H1 (cell line): ENCODE data around the gene RADIL. TPM values are rescaled to one million over a fixed set of nuclear protein-coding genes. Genes with fewer than 3 reads are reported as not detected.

Experiments used
- CTCF ChIA-PET: fragments of 300-600 bp; sonication (Branson Sonifier 250); formaldehyde crosslinking; loops from one replicate; lab custom pipeline; 2021; ENCODE audit not compliant: partially characterized antibody; lab: Charles Lee
- POLR2A ChIA-PET: fragments of 300-600 bp; sonication (Branson Sonifier 250); formaldehyde crosslinking; loops from one replicate; lab custom pipeline; 2021; ENCODE audit warnings: inconsistent platforms; ENCODE audit not compliant: partially characterized antibody; lab: Charles Lee
- DNase-seq, 2 experiments: peaks; one replicate each; pipeline versions ENCODE4 v3.0.0 to v3.0.0-alpha.2; 2010 to 2022; ENCODE audit warnings: low spot score in 2 of 2, low read depth in 1 of 2, mixed read lengths in 1 of 2
- FAIRE-seq: peaks from 2 replicates; lab custom pipeline; 2011; peaks lifted over from hg19 to GRCh38; lab: Jason Lieb, UNC
- H2AFZ ChIP-seq: 2 replicates; pipeline ENCODE4 v1.8.1; 2012; ENCODE audit warnings: low read length, inconsistent platforms
- H2AK5ac ChIP-seq: 2 replicates; pipeline ENCODE4 v1.6.1; 2013; ENCODE audit warnings: low read depth, low read length
- H2BK120ac ChIP-seq: replicated peaks from 2 replicates; pipeline ENCODE3; 2013; ENCODE audit warnings: low read depth, low read length, inconsistent platforms
- H2BK12ac ChIP-seq: 2 replicates; pipeline ENCODE4 v1.6.1; 2013; ENCODE audit warnings: low read depth, low read length
- H2BK15ac ChIP-seq: 2 replicates; pipeline ENCODE4 v1.6.1; 2013; ENCODE audit warnings: low read length
- H2BK20ac ChIP-seq: 2 replicates; pipeline ENCODE4 v1.6.1; 2013; ENCODE audit warnings: low read length
- H2BK5ac ChIP-seq: 2 replicates; pipeline ENCODE4 v1.6.1; 2013; ENCODE audit warnings: low read depth, low read length
- H3K14ac ChIP-seq: 2 replicates; pipeline ENCODE4 v1.6.1; 2013; ENCODE audit warnings: inconsistent platforms; ENCODE audit not compliant: insufficient read length
- H3K18ac ChIP-seq: 2 replicates; pipeline ENCODE4 v1.6.1; 2013; ENCODE audit warnings: low read length; ENCODE audit errors: extremely low read depth
- H3K23ac ChIP-seq: 2 replicates; pipeline ENCODE4 v1.6.1; 2013; ENCODE audit warnings: inconsistent platforms; ENCODE audit not compliant: insufficient read length
- H3K23me2 ChIP-seq: 2 replicates; pipeline ENCODE4 v1.6.1; 2013; ENCODE audit warnings: low read depth, low read length
- H3K27ac ChIP-seq: 2 replicates; pipeline ENCODE4 v1.6.1; 2011; ENCODE audit warnings: low read depth, low read length, inconsistent platforms
- H3K27me3 ChIP-seq, 4 experiments: replicated peaks in 1 of 4; 1 replicate in 1 of 4; 2 replicates in 3 of 4; pipeline versions ENCODE4 v1.6.1 to v1.8.1; 2011 to 2013; ENCODE audit warnings: low read length in 3 of 4, mild to moderate bottlenecking in 3 of 4, inconsistent platforms in 2 of 4, mixed read lengths in 2 of 4, moderate library complexity in 1 of 4; ENCODE audit not compliant: control insufficient read depth in 3 of 4, insufficient read depth in 3 of 4; ENCODE audit errors: extremely low read depth in 1 of 4
- H3K36me3 ChIP-seq, 4 experiments: 2 replicates each; pipeline versions ENCODE4 v1.6.1 to v1.8.1; 2011 to 2013; ENCODE audit warnings: mild to moderate bottlenecking in 4 of 4, low read length in 3 of 4, moderate library complexity in 2 of 4, control low read depth in 1 of 4, inconsistent platforms in 1 of 4; ENCODE audit not compliant: insufficient read depth in 4 of 4, control insufficient read depth in 2 of 4
- H3K4ac ChIP-seq: replicated peaks from 2 replicates; pipeline ENCODE3; 2013; ENCODE audit warnings: low read length, low read depth, mixed read lengths, inconsistent platforms; ENCODE audit not compliant: insufficient read length
- H3K4me1 ChIP-seq, 4 experiments: replicated peaks in 1 of 4; 1 replicate in 1 of 4; 2 replicates in 3 of 4; pipeline versions ENCODE4 v1.6.1 to v1.8.1; 2011 to 2013; ENCODE audit warnings: low read length in 3 of 4, inconsistent platforms in 2 of 4, mixed read lengths in 1 of 4; ENCODE audit not compliant: insufficient read depth in 4 of 4, control insufficient read depth in 3 of 4
- H3K4me2 ChIP-seq, 2 experiments: 2 replicates each; pipeline versions ENCODE4 v1.6.1 to v1.8.1; 2011 to 2013; ENCODE audit warnings: low read depth in 2 of 2, low read length in 2 of 2, control low read depth in 1 of 2, inconsistent platforms in 1 of 2, mild to moderate bottlenecking in 1 of 2; ENCODE audit not compliant: insufficient read depth in 1 of 2
- H3K4me3 ChIP-seq, 4 experiments: fragments of 200-600, 300-600 bp in 1 of 4; sonication (generic), shearing (Covaris generic), sonication (Bioruptor Twin) in 1 of 4; 2 replicates each; pipeline versions ENCODE4 v1.5.1 to v1.8.1; 2011 to 2016; ENCODE audit warnings: low read length in 4 of 4, low read depth in 3 of 4, control low read depth in 2 of 4, inconsistent platforms in 2 of 4, mild to moderate bottlenecking in 2 of 4, mixed read lengths in 1 of 4, moderate library complexity in 1 of 4; ENCODE audit not compliant: insufficient read depth in 2 of 4; ENCODE audit errors: extremely low read depth in 1 of 4
- H3K56ac ChIP-seq: replicated peaks from 2 replicates; pipeline ENCODE3; 2013; ENCODE audit warnings: low read depth, mild to moderate bottlenecking, mixed read lengths, low read length, inconsistent platforms; ENCODE audit not compliant: insufficient read length
- H3K79me1 ChIP-seq: 2 replicates; pipeline ENCODE4 v1.6.1; 2013; ENCODE audit warnings: low read depth, low read length, control low read depth
- H3K79me2 ChIP-seq, 2 experiments: 2 replicates each; pipeline versions ENCODE4 v1.6.1 to v1.8.1; 2012 to 2013; ENCODE audit warnings: low read length in 2 of 2, mild to moderate bottlenecking in 2 of 2, inconsistent platforms in 1 of 2; ENCODE audit not compliant: insufficient read depth in 2 of 2, control insufficient read depth in 1 of 2
- H3K9ac ChIP-seq, 4 experiments: replicated peaks in 1 of 4; 1 replicate in 1 of 4; 2 replicates in 3 of 4; pipeline versions ENCODE4 v1.6.1 to v1.8.1; 2011 to 2013; ENCODE audit warnings: low read depth in 3 of 4, low read length in 3 of 4, control low read depth in 2 of 4, mild to moderate bottlenecking in 2 of 4, moderate library complexity in 2 of 4, inconsistent platforms in 1 of 4; ENCODE audit errors: extremely low read depth in 1 of 4
- H3K9me3 ChIP-seq, 2 experiments: 2 replicates each; pipeline versions ENCODE4 v1.6.1 to v1.8.1; 2012 to 2013; ENCODE audit warnings: mild to moderate bottlenecking in 2 of 2, moderate library complexity in 2 of 2, control low read depth in 1 of 2, inconsistent platforms in 1 of 2, low read depth in 1 of 2, low read length in 1 of 2, mixed read lengths in 1 of 2; ENCODE audit not compliant: insufficient read depth in 2 of 2
- H4K20me1 ChIP-seq, 2 experiments: replicated peaks in 1 of 2; 2 replicates each; pipeline versions ENCODE3 to v1.8.1; 2011 to 2013; ENCODE audit warnings: inconsistent platforms in 2 of 2, low read length in 2 of 2, mild to moderate bottlenecking in 1 of 2; ENCODE audit not compliant: insufficient read depth in 2 of 2, control insufficient read depth in 1 of 2
- H4K5ac ChIP-seq: 2 replicates; pipeline ENCODE4 v1.6.1; 2013; ENCODE audit warnings: low read length, low read depth, mixed read lengths, inconsistent platforms; ENCODE audit not compliant: insufficient read length
- H4K8ac ChIP-seq: 2 replicates; pipeline ENCODE4 v1.8.0; 2013; ENCODE audit warnings: mild to moderate bottlenecking, moderate library complexity, low read length, inconsistent platforms; ENCODE audit not compliant: insufficient read depth; ENCODE audit errors: extremely low read depth
- H4K91ac ChIP-seq: replicated peaks from 2 replicates; pipeline ENCODE3; 2013; ENCODE audit warnings: low read length, mixed read lengths, inconsistent platforms; ENCODE audit not compliant: insufficient read length
- ATF2 ChIP-seq: IDR thresholded peaks from 2 replicates; pipeline ENCODE4 v1.6.1; 2012; ENCODE audit warnings: low read length, inconsistent platforms
- CBX8 ChIP-seq: fragments of 300-800, 300-1000 bp; sonication (generic); IDR thresholded peaks from 2 replicates; pipeline ENCODE4 v1.7.1; 2016; ENCODE audit warnings: low read depth, low read length, borderline replicate concordance
- HDAC2 ChIP-seq, 2 experiments: fragments of 300-600 bp in 1 of 2; sonication (generic) in 1 of 2; IDR thresholded peaks; 2 replicates each; pipeline ENCODE4 v1.6.1; 2011 to 2012; ENCODE audit warnings: low read depth in 2 of 2, low read length in 2 of 2, mild to moderate bottlenecking in 2 of 2, moderate library complexity in 2 of 2, borderline replicate concordance in 1 of 2, inconsistent platforms in 1 of 2
- RFX5 ChIP-seq: IDR thresholded peaks from 2 replicates; pipeline ENCODE4 v1.6.1; 2011; ENCODE audit warnings: low read depth, low read length, improper control_type of control experiment, borderline replicate concordance
- SAP30 ChIP-seq: fragments of 300-600 bp; sonication (generic); IDR thresholded peaks from 2 replicates; pipeline ENCODE4 v1.7.1; 2012; ENCODE audit warnings: low read length, moderate library complexity, mild to moderate bottlenecking, inconsistent platforms; ENCODE audit not compliant: insufficient read depth, insufficient replicate concordance
- TCF12 ChIP-seq: IDR thresholded peaks from 2 replicates; pipeline ENCODE4 v1.6.1; 2011; ENCODE audit warnings: low read depth, mild to moderate bottlenecking, low read length
- WGBS, 2 experiments: shearing (Covaris generic) in 1 of 2; methylation state at CpG; one replicate each; pipeline versions ENCODE4 v1.1.6 to v1.1.7; 2013 to 2015; ENCODE audit warnings: low lambda C conversion rate in 2 of 2, mixed read lengths in 2 of 2, inconsistent platforms in 1 of 2, low coverage in 1 of 2, missing lambda C conversion rate in 1 of 2; ENCODE audit not compliant: insufficient replicate concordance in 2 of 2, insufficient coverage in 1 of 2, insufficient read length in 1 of 2; ENCODE audit errors: extremely low coverage in 1 of 2, missing lambda C conversion rate in 1 of 2; 5-methylcytosine and 5-hydroxymethylcytosine counted together
- polyA plus RNA-seq, 7 experiments: library from polyadenylated mRNA; depleted of rRNA in 3 of 7; stranded (reverse) in 5 of 7; unstranded in 2 of 7; fragments of >200 nt in 5 of 7; fragments of 200-250 nt in 2 of 7; gene quantifications; 1 replicate in 5 of 7; 2 replicates in 1 of 7; 4 replicates in 1 of 7; pipeline versions ENCODE4 v1.2.1 to v1.2.3, GENCODE V29; 2011 to 2013; ENCODE audit warnings: missing spikeins in 2 of 7, mixed read lengths in 2 of 7
- total RNA-seq: library from RNA; stranded (reverse); fragmentation: NEBNext Ultra II Directional; extraction: Animal tissue kit (Norgen Biotek cat#: 25700); gene quantifications from 2 replicates; pipeline ENCODE4 v1.2.1, GENCODE V29; 2021

The RADIL gene
- total and polyA plus RNA-seq, 2 of the 8 experiments (the other 6 are each of a cell fraction or from before 2014, with no cell fraction given): 5.0 to 5.4 TPM

GRCh38 chr7:4889682-4890081 is 6.2 kb upstream of the RADIL start:
- Histone ChIP-seq H3K23ac (no peak overlapping the region), H3K4me2 (no peak overlapping the region), H4K91ac (no peak overlapping the region), H3K18ac (no peak overlapping the region), H3K79me2 (no peaks in the 10 kb centered on the region), H4K8ac (no peak overlapping the region), H3K4ac (no peak overlapping the region), H3K4me1 (no peaks in the 10 kb centered on the region; a peak in 1 of 7 replicates), H2AK5ac (no peak overlapping the region), H3K9me3 (peaks cover 0 to 5% of the 10 kb centered on the region in 2 experiments; a peak in 1 of 4 replicates), H3K27ac (no peak overlapping the region), H3K23me2 (peaks cover 2% of the 10 kb centered on the region; the same call in 1 of the 2 replicates), H2BK15ac (no peak overlapping the region), H3K27me3 (no peaks in the 10 kb centered on the region), H3K14ac (no peak overlapping the region), H4K5ac (no peak overlapping the region), H2BK5ac (no peak overlapping the region), H3K36me3 (no peaks in the 10 kb centered on the region), H2BK12ac (no peak overlapping the region), H4K20me1 (no peaks in the 10 kb centered on the region), H2BK20ac (no peak overlapping the region), H3K56ac (no peak overlapping the region), H3K4me3 (no peak overlapping the region), H2BK120ac (no peak overlapping the region), H3K9ac (no peak overlapping the region), H3K79me1 (no peaks in the 10 kb centered on the region), H2AFZ (no peak overlapping the region)
- no peak for FAIRE-seq
- CTCF ChIA-PET: interaction anchor here (1.1 to 1.7 kb wide), 4 partner anchors 57 to 82 kb away, joined by 3 to 9 read pairs (median 3); no protein-coding TSS in a partner anchor
- TF ChIP-seq SAP30: no peak
- no peak for TF ChIP-seq ATF2
- TF ChIP-seq HDAC2 (IDR thresholded peaks at IDR 0.05; ENCODE audit: borderline replicate concordance in 1 of 2, low read depth in 2 of 2, low read length in 2 of 2): no peak
- TF ChIP-seq TCF12: no peak
- no peak for TF ChIP-seq CBX8
- TF ChIP-seq RFX5: no peak
- 60% methylated on average over 1 of the region's 1 CpG; no CpG with 5 or more reads in 1 of the 2 experiments for WGBS, 2 experiments
- POLR2A ChIA-PET: no interaction called here
- no peak for DNase-seq
